Measurements from ENCODE around the gene PEPD. TPM values are rescaled to one million over a fixed set of nuclear protein-coding genes. Genes with fewer than 3 reads are reported as not detected.

Gene PEPD
- total and polyA plus RNA-seq, 2 donors (not counting 3 experiments of a cell fraction or from before 2014, with no cell fraction given) = 73.7 to 126 TPM

- no peaks in the 10 kb centered on the region for H3K9me3 ChIP-seq (replicated peaks; ENCODE audit: control insufficient read depth, insufficient read depth, low read length)
- H3K36me3 ChIP-seq (ENCODE audit: control insufficient read depth in 2 of 2, extremely low read depth in 1 of 2, insufficient read depth in 2 of 2, low read length in 2 of 2) = peaks cover 0 to 3% of the 10 kb centered on the region in 2 experiments
- no peak overlapping the region for H3K9ac ChIP-seq (replicated peaks; ENCODE audit: extremely low read depth, insufficient read depth, low read length)
- intact Hi-C loops (cut with micrococcal nuclease) (loop anchor here (5.0 kb wide), 1 partner anchor 281 kb away; no protein-coding TSS in a partner anchor), dilution Hi-C loops (cut with MboI; ENCODE audit: extremely low pct_ligation_motif_present, low sequenced_read_pairs) (no loop called here)
- H3K4me1 ChIP-seq (ENCODE audit: control insufficient read depth, extremely low read depth, insufficient read depth, low read length) = no peaks in the 10 kb centered on the region
- CTCF ChIA-PET = interaction anchor here (0.9 to 3.5 kb wide), 10 partner anchors 7 to 363 kb away, joined by 3 to 31 read pairs (median 8); no protein-coding TSS in a partner anchor
- no peak for DNase-seq (ENCODE audit: low read depth, low spot score)
- H3K79me2 ChIP-seq (ENCODE audit: control insufficient read depth, insufficient read depth, low read length) = no peaks in the 10 kb centered on the region
- no peaks in the 10 kb centered on the region for H4K20me1 ChIP-seq (replicated peaks; ENCODE audit: control insufficient read depth, extremely low read depth, insufficient read depth, low read length)
- FAIRE-seq = no peak
- no peak overlapping the region for H3K4me2 ChIP-seq (ENCODE audit: insufficient read depth, low read length)
- H3K27ac ChIP-seq (ENCODE audit: insufficient read depth, low read depth, low read length) = no peak overlapping the region
- no TSS peak for BruUV-seq (replicated peaks)
- H3K27me3 ChIP-seq (ENCODE audit: control insufficient read depth in 2 of 2, insufficient read depth in 2 of 2, low read length in 2 of 2) = no peaks in the 10 kb centered on the region
- POLR2A ChIA-PET = no interaction called here
- no peak for TF ChIP-seq CTCF (IDR thresholded peaks at IDR 0.05; ENCODE audit: extremely low read depth in 1 of 2, insufficient read depth in 1 of 2, low read depth in 1 of 2, low read length in 2 of 2)
- TF ChIP-seq MAX (IDR thresholded peaks at IDR 0.05; ENCODE audit: insufficient read depth, insufficient read length) = no peak
- no peak for TF ChIP-seq POLR2AphosphoS5 (IDR thresholded peaks at IDR 0.05; ENCODE audit: insufficient read depth, low read depth, low read length)
- no peak for TF ChIP-seq MYC (IDR thresholded peaks at IDR 0.05; ENCODE audit: low read depth, low read length)
- TF ChIP-seq EZH2 (IDR thresholded peaks at IDR 0.05; ENCODE audit: borderline replicate concordance, low read depth, low read length, severe bottlenecking) = no peak
- TF ChIP-seq POLR2A (IDR thresholded peaks at IDR 0.05; ENCODE audit: low read depth, low read length) = no peak
- TF ChIP-seq JUN (IDR thresholded peaks at IDR 0.05; ENCODE audit: borderline replicate concordance, insufficient read depth, insufficient read length, low read depth) = no peak
- TF ChIP-seq GATA2 (IDR thresholded peaks at IDR 0.05; ENCODE audit: insufficient read depth, insufficient read length, low read depth, low read length) = no peak
- TF ChIP-seq FOS (IDR thresholded peaks at IDR 0.05; ENCODE audit: borderline replicate concordance, insufficient read depth, low read length) = no peak
- H3K4me3 ChIP-seq (replicated peaks in 1 of 3; ENCODE audit: insufficient read depth in 1 of 3, low read depth in 1 of 3, low read length in 3 of 3) = no peak overlapping the region
- no peaks in the 10 kb centered on the region for H3K9me1 ChIP-seq (replicated peaks; ENCODE audit: control insufficient read depth, extremely low read depth, insufficient read depth, low read length)
- no peak overlapping the region for H2AFZ ChIP-seq (ENCODE audit: low read depth, low read length)
Observed at GRCh38 chr19:33408538-33409434, 112.8 kb downstream of the PEPD start.
